Muscle of arm (tissue), 12 donors: Measurements from ENCODE around the gene APBA2. TPM values are rescaled to one million over a fixed set of nuclear protein-coding genes. Genes with fewer than 3 reads are reported as not detected.
A peak's percentile ranks its signal among the peaks of the same experiment; 100 is the strongest.

ENCODE experiments used
- DNase-seq: peaks from one replicate; pipeline ENCODE4 v3.0.0-alpha.2; 2013
- polyA plus RNA-seq, 12 donors: library from polyadenylated mRNA; unstranded; fragments of 120-200 nt; gene quantifications; one replicate each; pipeline ENCODE4 v1.2.1, GENCODE V29; 2013; ENCODE audit not compliant: insufficient read length in 12 of 12

Gene APBA2
- polyA plus RNA-seq, 12 donors = 2.9 to 19.6 (median 5.2) TPM; not detected in 1

GRCh38 chr15:28914483-28915023, 28.8 kb downstream of the APBA2 start:
- DNase-seq = no peak

- DNase-seq = no peak
Observed at GRCh38 chr15:28915041-28915810, 29.5 kb downstream of the APBA2 start.

- DNase-seq = no peak
Observed at GRCh38 chr15:28915935-28916334, 30.2 kb downstream of the APBA2 start.

- DNase-seq = no peak
Observed at GRCh38 chr15:28917791-28918140, 32.0 kb downstream of the APBA2 start.

GRCh38 chr15:28918141-28918983, 32.6 kb downstream of the APBA2 start:
- no peak for DNase-seq

GRCh38 chr15:28919201-28919635, 33.4 kb downstream of the APBA2 start:
- DNase-seq = no peak

- DNase-seq = no peak
Observed at GRCh38 chr15:28919679-28920655, 34.2 kb downstream of the APBA2 start.

GRCh38 chr15:28920781-28921331, 35.1 kb downstream of the APBA2 start:
- no peak for DNase-seq

GRCh38 chr15:28921336-28921735, 35.6 kb downstream of the APBA2 start:
- DNase-seq = no peak

- DNase-seq = no peak
Observed at GRCh38 chr15:28921919-28922706, 36.3 kb downstream of the APBA2 start.

GRCh38 chr15:28922707-28923012, 36.9 kb downstream of the APBA2 start:
- DNase-seq = no peak

GRCh38 chr15:28923726-28924280, 38.0 kb downstream of the APBA2 start:
- no peak for DNase-seq

- no peak for DNase-seq
Observed at GRCh38 chr15:28927043-28927442, 41.3 kb downstream of the APBA2 start.

- no peak for DNase-seq
Observed at GRCh38 chr15:28929200-28929599, 43.4 kb downstream of the APBA2 start.

GRCh38 chr15:28930011-28930410, 44.2 kb downstream of the APBA2 start:
- DNase-seq = no peak

- DNase-seq = no peak
Observed at GRCh38 chr15:28930476-28931291, 44.9 kb downstream of the APBA2 start.

- DNase-seq = no peak
Observed at GRCh38 chr15:28931828-28932227, 46.1 kb downstream of the APBA2 start.

- DNase-seq = no peak
Observed at GRCh38 chr15:28932361-28932760, 46.6 kb downstream of the APBA2 start.

GRCh38 chr15:28933710-28934445, 48.1 kb downstream of the APBA2 start:
- peak; percentile 10 for DNase-seq
